Effector memory CD4-positive, alpha-beta T cell (primary cell): ENCODE data around the gene MS4A3.

Experiments
- DNase-seq, 3 donors: peaks; one replicate each; pipeline ENCODE4 v3.0.0-alpha.2; 2020
- H3K27ac ChIP-seq: 2 replicates; pipeline ENCODE4 v1.7.0; 2013; ENCODE audit warnings: mild to moderate bottlenecking, low read length, moderate library complexity; ENCODE audit not compliant: insufficient read depth, poor library complexity, severe bottlenecking
- H3K27me3 ChIP-seq: replicated peaks from 2 replicates; pipeline ENCODE4 v1.7.0; 2013; ENCODE audit warnings: mild to moderate bottlenecking, low read length; ENCODE audit not compliant: insufficient read depth, control insufficient read depth, poor library complexity, severe bottlenecking
- H3K36me3 ChIP-seq: 2 replicates; pipeline ENCODE4 v1.7.0; 2013; ENCODE audit warnings: mild to moderate bottlenecking, low read length, moderate library complexity; ENCODE audit not compliant: control insufficient read depth, insufficient read depth
- H3K4me1 ChIP-seq: 2 replicates; pipeline ENCODE4 v1.7.0; 2013; ENCODE audit warnings: low read length, mild to moderate bottlenecking; ENCODE audit not compliant: control insufficient read depth, insufficient read depth, poor library complexity, severe bottlenecking
- H3K4me3 ChIP-seq: 2 replicates; pipeline ENCODE4 v1.7.0; 2013; ENCODE audit warnings: low read length, low read depth, mild to moderate bottlenecking; ENCODE audit not compliant: insufficient read depth, poor library complexity, severe bottlenecking
- H3K9me3 ChIP-seq: 2 replicates; pipeline ENCODE4 v1.7.0; 2013; ENCODE audit warnings: mild to moderate bottlenecking, low read length, moderate library complexity; ENCODE audit not compliant: control insufficient read depth

Gene MS4A3

GRCh38 chr11:60116996-60117790 is 60.7 kb downstream of the MS4A3 start:
- no peak overlapping the region for H3K27ac ChIP-seq
- no peaks in the 10 kb centered on the region for H3K27me3 ChIP-seq
- no peak overlapping the region for H3K4me3 ChIP-seq
- no peak for DNase-seq
- H3K36me3 ChIP-seq: no peaks in the 10 kb centered on the region
- no peaks in the 10 kb centered on the region for H3K4me1 ChIP-seq
- H3K9me3 ChIP-seq: no peaks in the 10 kb centered on the region

- H3K4me3 ChIP-seq: no peak overlapping the region
- H3K36me3 ChIP-seq: no peaks in the 10 kb centered on the region
- no peaks in the 10 kb centered on the region for H3K27me3 ChIP-seq
- no peak for DNase-seq
- H3K27ac ChIP-seq: no peak overlapping the region
- H3K9me3 ChIP-seq: no peaks in the 10 kb centered on the region
- no peaks in the 10 kb centered on the region for H3K4me1 ChIP-seq
Measured at GRCh38 chr11:60118338-60118737, 61.9 kb downstream of the MS4A3 start.

GRCh38 chr11:60119710-60120109 is 63.2 kb downstream of the MS4A3 start:
- no peaks in the 10 kb centered on the region for H3K36me3 ChIP-seq
- H3K27ac ChIP-seq: no peak overlapping the region
- H3K9me3 ChIP-seq: no peaks in the 10 kb centered on the region

More at GRCh38 chr11:60119710-60120109, 63.2 kb downstream of the MS4A3 start:
- no peak for DNase-seq
- Histone ChIP-seq H3K27me3 (no peaks in the 10 kb centered on the region), H3K4me3 (no peak overlapping the region), H3K4me1 (no peaks in the 10 kb centered on the region)
